Endodermal cell (in vitro differentiated cells): ENCODE results near the gene NFATC1. TPM values are rescaled to one million over a fixed set of nuclear protein-coding genes. Genes with fewer than 3 reads are reported as not detected.

Source experiments
- DNase-seq: peaks from one replicate; pipeline ENCODE4 v3.0.0-alpha.2; 2017
- H3K27ac ChIP-seq: 2 replicates; pipeline ENCODE4 v1.5.1; 2013; ENCODE audit warnings: mild to moderate bottlenecking, low read depth, low read length, moderate library complexity
- H3K27me3 ChIP-seq: 2 replicates; pipeline ENCODE4 v1.6.1; 2013; ENCODE audit warnings: mild to moderate bottlenecking, low read length, moderate library complexity; ENCODE audit not compliant: insufficient read depth, control insufficient read depth, poor library complexity, severe bottlenecking
- H3K36me3 ChIP-seq: 2 replicates; pipeline ENCODE4 v1.7.0; 2013; ENCODE audit warnings: mild to moderate bottlenecking, low read length, moderate library complexity; ENCODE audit not compliant: control insufficient read depth, insufficient read depth
- H3K4me1 ChIP-seq: one replicate; pipeline ENCODE4 v1.7.0; 2013; ENCODE audit warnings: low read length; ENCODE audit not compliant: control insufficient read depth, insufficient read depth
- H3K4me3 ChIP-seq: 2 replicates; pipeline ENCODE4 v1.5.1; 2013; ENCODE audit warnings: mild to moderate bottlenecking, low read length, moderate library complexity
- H3K9ac ChIP-seq: 2 replicates; pipeline ENCODE4 v1.6.1; 2013; ENCODE audit warnings: mild to moderate bottlenecking, low read length, moderate library complexity; ENCODE audit not compliant: poor library complexity, severe bottlenecking; ENCODE audit errors: extremely low read depth
- H3K9me3 ChIP-seq: 2 replicates; pipeline ENCODE4 v1.6.1; 2013; ENCODE audit warnings: mild to moderate bottlenecking, low read length, moderate library complexity; ENCODE audit not compliant: control insufficient read depth
- H3K27ac Mint-ChIP-seq: 2 replicates; pipeline ENCODE4 v1.8.0; 2020; ENCODE audit warnings: mixed read lengths
- H3K27me3 Mint-ChIP-seq: 2 replicates; pipeline ENCODE4 v1.8.0; 2021; ENCODE audit warnings: mild to moderate bottlenecking, mixed read lengths; ENCODE audit not compliant: insufficient read depth
- H3K36me3 Mint-ChIP-seq: 2 replicates; pipeline ENCODE4 v1.8.0; 2020; ENCODE audit warnings: low read depth, mixed read lengths
- H3K4me1 Mint-ChIP-seq: 2 replicates; pipeline ENCODE4 v1.8.0; 2020; ENCODE audit warnings: mixed read lengths
- H3K4me3 Mint-ChIP-seq: 2 replicates; pipeline ENCODE4 v1.8.0; 2020; ENCODE audit warnings: mild to moderate bottlenecking, moderate library complexity, mixed read lengths
- H3K9me3 Mint-ChIP-seq: 2 replicates; pipeline ENCODE4 v1.8.0; 2020; ENCODE audit warnings: mild to moderate bottlenecking, mixed read lengths
- CTCF ChIP-seq: fragments of 200-600 bp; sonication (generic); conservative IDR thresholded peaks from 2 replicates; pipeline ENCODE4 v1.5.0; 2021; ENCODE audit warnings: antibody characterized with exemption, mild to moderate bottlenecking
- WGBS, 2 experiments: methylation state at CpG; one replicate each; pipeline versions ENCODE4 v1.1.5 to v1.1.7; 2013; ENCODE audit warnings: missing lambda C conversion rate in 2 of 2, mixed read lengths in 1 of 2; ENCODE audit not compliant: insufficient coverage in 1 of 2, insufficient read length in 1 of 2; 5-methylcytosine and 5-hydroxymethylcytosine counted together
- total RNA-seq, 2 donors: library from RNA; stranded (reverse); fragmentation: NEBNext Ultra II Directional in 1 of 2; extraction: Animal tissue kit (Norgen Biotek cat#: 25700) in 1 of 2; gene quantifications; 2 replicates in 1 of 2; 3 replicates in 1 of 2; pipeline ENCODE4 v1.2.1, GENCODE V29; 2021

NFATC1 gene
- total RNA-seq, 2 donors from 2014 or later: 23.4 to 32.5 TPM

GRCh38 chr18:79371561-79372121 is 24.1 kb upstream of the NFATC1 start:
- no peak overlapping the region for H3K27ac ChIP-seq
- Mint-ChIP-seq H3K36me3 (peaks cover 17% of the 10 kb centered on the region), H3K27me3 (no peaks in the 10 kb centered on the region), H3K4me3 (no peak overlapping the region), H3K9me3 (no peaks in the 10 kb centered on the region), H3K4me1 (no peaks in the 10 kb centered on the region), H3K27ac (peak overlapping the region; percentile 16)
- H3K9me3 ChIP-seq: no peaks in the 10 kb centered on the region
- WGBS, 2 experiments: 89 to 91% methylated on average over 14 of the region's 14 CpGs
- H3K9ac ChIP-seq: no peak overlapping the region
- H3K4me1 ChIP-seq: no peaks in the 10 kb centered on the region
- H3K27me3 ChIP-seq: no peaks in the 10 kb centered on the region
- H3K36me3 ChIP-seq: no peaks in the 10 kb centered on the region
- no peak for TF ChIP-seq CTCF
- no peak overlapping the region for H3K4me3 ChIP-seq
- DNase-seq: no peak

- Histone ChIP-seq H3K4me1 (no peaks in the 10 kb centered on the region), H3K27ac (no peak overlapping the region), H3K4me3 (no peak overlapping the region), H3K9ac (no peak overlapping the region), H3K36me3 (no peaks in the 10 kb centered on the region), H3K27me3 (no peaks in the 10 kb centered on the region), H3K9me3 (no peaks in the 10 kb centered on the region)
- no peak overlapping the region for H3K4me3 Mint-ChIP-seq
- no peaks in the 10 kb centered on the region for H3K27me3 Mint-ChIP-seq
- no peak overlapping the region for H3K27ac Mint-ChIP-seq
- H3K4me1 Mint-ChIP-seq: no peaks in the 10 kb centered on the region
- peaks cover 20% of the 10 kb centered on the region for H3K36me3 Mint-ChIP-seq
- H3K9me3 Mint-ChIP-seq: no peaks in the 10 kb centered on the region
- TF ChIP-seq CTCF: no peak
- DNase-seq: no peak
- 93 to 96% methylated on average over 9 to 10 of the region's 10 CpGs for WGBS, 2 experiments
Measured at GRCh38 chr18:79372461-79372860, 23.3 kb upstream of the NFATC1 start.

- H3K4me1 ChIP-seq: no peaks in the 10 kb centered on the region
- no peak overlapping the region for H3K4me3 Mint-ChIP-seq
- no peak overlapping the region for H3K4me3 ChIP-seq
- no peaks in the 10 kb centered on the region for H3K9me3 ChIP-seq
- H3K36me3 ChIP-seq: no peaks in the 10 kb centered on the region
- no peak for TF ChIP-seq CTCF
- peaks cover 23% of the 10 kb centered on the region for H3K36me3 Mint-ChIP-seq
- H3K27me3 ChIP-seq: no peaks in the 10 kb centered on the region
- 92 to 100% methylated on average over 2 of the region's 2 CpGs for WGBS, 2 experiments
- no peak overlapping the region for H3K27ac Mint-ChIP-seq
- no peaks in the 10 kb centered on the region for H3K4me1 Mint-ChIP-seq
- no peak for DNase-seq
- H3K27me3 Mint-ChIP-seq: no peaks in the 10 kb centered on the region
- H3K9me3 Mint-ChIP-seq: no peaks in the 10 kb centered on the region
- H3K9ac ChIP-seq: no peak overlapping the region
- no peak overlapping the region for H3K27ac ChIP-seq
Measured at GRCh38 chr18:79372991-79373390, 22.7 kb upstream of the NFATC1 start.
